ENCODE data around the gene RHBDF1.

Gene RHBDF1

GRCh38 chr16:67183-67791, 5.1 kb downstream of the RHBDF1 start:
- ChIA-PET CTCF (interaction anchor here (2.5 to 25.1 kb wide), 4 partner anchors 10 to 113 kb away, joined by 8 to 728 read pairs (median 50); partner anchors contain the start of gene HBQ1), POLR2A (no interaction called here)
- no peak overlapping the region for H3K4me3 ChIP-seq (ENCODE audit: low read depth, low read length)
- DNase-seq (ENCODE audit: low read depth, low spot score), result no peak
- TF ChIP-seq CTCF (IDR thresholded peaks at IDR 0.05; ENCODE audit: insufficient read depth, low read length, missing control alignments), result no peak

- ChIA-PET POLR2A (interaction anchor here (1.0 to 1.8 kb wide), 3 partner anchors 19 to 30 kb away, joined by 3 to 6 read pairs (median 6); no protein-coding TSS in a partner anchor), CTCF (interaction anchor here (0.9 to 25.1 kb wide), 19 partner anchors 9 to 295 kb away, joined by 3 to 728 read pairs (median 6); partner anchors contain the start of genes HBM, HBQ1, MPG and POLR3K)
- TF ChIP-seq CTCF (IDR thresholded peaks at IDR 0.05; ENCODE audit: insufficient read depth, low read length, missing control alignments), result no peak
- no peak overlapping the region for H3K4me3 ChIP-seq (ENCODE audit: low read depth, low read length)
- DNase-seq (ENCODE audit: low read depth, low spot score), result no peak
Observed at GRCh38 chr16:66309-67182, 5.9 kb downstream of the RHBDF1 start.

- CTCF ChIA-PET, result interaction anchor here (0.9 to 25.1 kb wide), 21 partner anchors 8 to 296 kb away, joined by 3 to 728 read pairs (median 6); partner anchors contain the start of genes HBM, HBQ1, MPG and POLR3K
- POLR2A ChIA-PET, result interaction anchor here (1.3 to 1.8 kb wide), 2 partner anchors 19 to 31 kb away, joined by 6 read pairs; no protein-coding TSS in a partner anchor
- TF ChIP-seq CTCF (IDR thresholded peaks at IDR 0.05; ENCODE audit: insufficient read depth, low read length, missing control alignments), result peak; percentile 96
- no peak overlapping the region for H3K4me3 ChIP-seq (ENCODE audit: low read depth, low read length)
- no peak for DNase-seq (ENCODE audit: low read depth, low spot score)
Observed at GRCh38 chr16:65745-66144, 6.7 kb downstream of the RHBDF1 start.

GRCh38 chr16:64914-65255, 7.5 kb downstream of the RHBDF1 start:
- DNase-seq (ENCODE audit: low read depth, low spot score), result no peak
- ChIA-PET POLR2A (no interaction called here), CTCF (interaction anchor here (0.8 to 25.1 kb wide), 15 partner anchors 9 to 297 kb away, joined by 3 to 728 read pairs (median 10); partner anchors contain the start of genes HBM, HBQ1, MPG and POLR3K)
- no peak for TF ChIP-seq CTCF (IDR thresholded peaks at IDR 0.05; ENCODE audit: insufficient read depth, low read length, missing control alignments)
- H3K4me3 ChIP-seq (ENCODE audit: low read depth, low read length), result no peak overlapping the region

- POLR2A ChIA-PET, result no interaction called here
- CTCF ChIA-PET, result interaction anchor here (0.8 to 25.1 kb wide), 13 partner anchors 8 to 298 kb away, joined by 3 to 728 read pairs (median 18); partner anchors contain the start of genes HBM, HBQ1, MPG and POLR3K
- TF ChIP-seq CTCF (IDR thresholded peaks at IDR 0.05; ENCODE audit: insufficient read depth, low read length, missing control alignments), result no peak
- no peak for DNase-seq (ENCODE audit: low read depth, low spot score)
- H3K4me3 ChIP-seq (ENCODE audit: low read depth, low read length), result no peak overlapping the region
Observed at GRCh38 chr16:63998-64913, 8.2 kb downstream of the RHBDF1 start.
